OCI-LY1 (cell line): ENCODE measurements around the gene GMFB.

Experiments used
- EZH2 ChIP-seq: fragments of 200-600 bp; sonication (generic), shearing (Covaris generic); IDR thresholded peaks from 2 replicates; pipeline ENCODE4 v1.8.0; 2017; ENCODE audit warnings: borderline replicate concordance, mixed run types, mild to moderate bottlenecking, antibody characterized with exemption, low read length, moderate library complexity, mixed read lengths
- TF ChIP-seq, protein P1 (sequence below): fragments of 200-600 bp; sonication (generic), shearing (Covaris generic); IDR thresholded peaks from 2 replicates; pipeline ENCODE4 v1.5.1; 2017; ENCODE audit warnings: mild to moderate bottlenecking, antibody characterized with exemption, low read length, moderate library complexity, mixed read lengths

DNA sequence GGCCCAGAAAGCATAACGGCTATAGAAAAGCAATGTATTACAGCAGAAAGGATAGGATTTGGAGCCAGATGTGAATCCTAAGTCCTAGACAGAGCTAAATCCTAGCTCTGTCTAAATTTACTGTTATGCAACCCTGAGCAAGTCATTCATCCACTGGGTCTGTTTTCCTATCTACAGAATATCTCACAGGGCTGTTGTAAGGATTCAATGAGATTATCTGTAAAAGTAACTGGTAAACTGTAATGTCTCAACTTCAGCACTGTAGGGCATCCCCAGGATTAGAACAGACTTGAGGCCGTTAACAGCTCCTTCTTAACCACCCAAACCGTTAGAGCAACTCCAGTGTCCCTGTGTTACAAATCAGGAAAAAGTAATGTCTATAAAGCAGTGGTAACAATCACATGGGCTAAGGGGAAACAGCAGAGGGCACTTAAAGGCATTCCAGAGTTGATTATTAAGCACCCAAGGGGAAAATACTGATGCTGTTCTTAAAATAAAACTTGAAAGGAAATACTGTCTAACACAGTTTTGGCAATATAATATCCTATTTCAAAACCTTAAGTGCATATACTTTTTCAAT is 10.1 kb downstream of the GMFB start:
- TF ChIP-seq, protein P1, sequence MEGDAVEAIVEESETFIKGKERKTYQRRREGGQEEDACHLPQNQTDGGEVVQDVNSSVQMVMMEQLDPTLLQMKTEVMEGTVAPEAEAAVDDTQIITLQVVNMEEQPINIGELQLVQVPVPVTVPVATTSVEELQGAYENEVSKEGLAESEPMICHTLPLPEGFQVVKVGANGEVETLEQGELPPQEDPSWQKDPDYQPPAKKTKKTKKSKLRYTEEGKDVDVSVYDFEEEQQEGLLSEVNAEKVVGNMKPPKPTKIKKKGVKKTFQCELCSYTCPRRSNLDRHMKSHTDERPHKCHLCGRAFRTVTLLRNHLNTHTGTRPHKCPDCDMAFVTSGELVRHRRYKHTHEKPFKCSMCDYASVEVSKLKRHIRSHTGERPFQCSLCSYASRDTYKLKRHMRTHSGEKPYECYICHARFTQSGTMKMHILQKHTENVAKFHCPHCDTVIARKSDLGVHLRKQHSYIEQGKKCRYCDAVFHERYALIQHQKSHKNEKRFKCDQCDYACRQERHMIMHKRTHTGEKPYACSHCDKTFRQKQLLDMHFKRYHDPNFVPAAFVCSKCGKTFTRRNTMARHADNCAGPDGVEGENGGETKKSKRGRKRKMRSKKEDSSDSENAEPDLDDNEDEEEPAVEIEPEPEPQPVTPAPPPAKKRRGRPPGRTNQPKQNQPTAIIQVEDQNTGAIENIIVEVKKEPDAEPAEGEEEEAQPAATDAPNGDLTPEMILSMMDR = no peak
- TF ChIP-seq EZH2 = no peak
